ENCODE results near the gene INAFM1.

Gene INAFM1

DNA sequence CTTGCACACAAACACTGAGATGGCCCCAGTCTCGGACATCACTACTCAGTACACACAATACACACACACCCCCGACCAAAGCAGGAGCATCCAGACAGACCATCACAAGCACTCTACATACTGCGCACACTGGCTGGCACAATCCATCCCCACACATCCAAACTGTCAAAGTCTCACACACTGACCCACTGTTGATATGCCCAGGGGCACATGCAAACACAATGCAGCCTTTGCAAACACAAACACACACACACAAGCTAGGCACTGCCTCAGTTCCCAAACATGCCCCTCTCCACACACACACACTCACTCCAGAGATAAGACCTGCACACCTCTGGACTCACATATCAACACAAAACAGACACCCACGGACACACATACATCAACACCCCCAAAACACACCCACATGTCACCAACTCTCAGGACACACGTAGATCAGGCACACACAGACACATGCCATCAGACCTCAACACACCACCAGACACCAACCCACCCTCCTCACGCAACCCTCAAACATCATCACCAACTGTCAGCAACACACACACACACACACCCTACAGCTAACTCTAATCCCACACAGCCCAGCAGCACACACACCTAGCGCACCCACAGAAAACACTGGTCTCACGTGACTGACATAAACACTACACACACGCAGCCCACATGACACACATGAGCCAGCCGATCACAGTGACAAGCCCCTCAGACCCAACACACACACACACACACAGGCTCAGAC lies 45.6 kb upstream of the INAFM1 start (continued):
- TF ChIP-seq ZNF510 (tag by site-specific recombination; IDR thresholded peaks at IDR 0.05; ENCODE audit: insufficient replicate concordance) (no peak), ELK4 (IDR thresholded peaks at IDR 0.05; ENCODE audit: borderline replicate concordance, low read depth, low read length) (no peak), ZNF707 (tag by site-specific recombination; IDR thresholded peaks at IDR 0.05) (no peak), CTCF (tag by site-specific recombination; IDR thresholded peaks at IDR 0.05) (0 out of 2 replicates have a peak, but pooled peaks have one; percentile 6), ZNF623 (tag by site-specific recombination; IDR thresholded peaks at IDR 0.05) (no peak), ZNF362 (tag by site-specific recombination; IDR thresholded peaks at IDR 0.05) (no peak), ZNF341 (tag by site-specific recombination; IDR thresholded peaks at IDR 0.05; ENCODE audit: low read depth) (no peak), ZNF670 (tag by site-specific recombination; IDR thresholded peaks at IDR 0.05; ENCODE audit: low read depth) (no peak), SALL2 (tag by site-specific recombination; IDR thresholded peaks at IDR 0.05; ENCODE audit: borderline replicate concordance) (peak; percentile 71; the same call in 1 of the 2 replicates), ZBTB7A (tag by site-specific recombination; IDR thresholded peaks at IDR 0.05; ENCODE audit: low read depth) (peak; percentile 55; the same call in 1 of the 2 replicates), ZNF280D (tag by site-specific recombination; IDR thresholded peaks at IDR 0.05) (peak; percentile 91), ZNF280C (tag by site-specific recombination; IDR thresholded peaks at IDR 0.05) (no peak; the same call in 1 of the 2 replicates), KLF1 (tag by site-specific recombination; IDR thresholded peaks at IDR 0.05) (peak; percentile 62), ZNF350 (tag by site-specific recombination; IDR thresholded peaks at IDR 0.05) (no peak), YY1 (tag by site-specific recombination; IDR thresholded peaks at IDR 0.05) (no peak), ZNF548 (tag by site-specific recombination; IDR thresholded peaks at IDR 0.05) (no peak; the same call in 1 of the 2 replicates), ZNF140 (tag by site-specific recombination; IDR thresholded peaks at IDR 0.05) (no peak), ZNF324 (tag by site-specific recombination; IDR thresholded peaks at IDR 0.05) (no peak), RBAK (tag by site-specific recombination; IDR thresholded peaks at IDR 0.05) (no peak), ZNF768 (tag by site-specific recombination; IDR thresholded peaks at IDR 0.05) (no peak), ZNF37A (tag by site-specific recombination; IDR thresholded peaks at IDR 0.05) (no peak), ZNF658 (tag by site-specific recombination; IDR thresholded peaks at IDR 0.05) (no peak)
- TF ChIP-seq, protein P1, sequence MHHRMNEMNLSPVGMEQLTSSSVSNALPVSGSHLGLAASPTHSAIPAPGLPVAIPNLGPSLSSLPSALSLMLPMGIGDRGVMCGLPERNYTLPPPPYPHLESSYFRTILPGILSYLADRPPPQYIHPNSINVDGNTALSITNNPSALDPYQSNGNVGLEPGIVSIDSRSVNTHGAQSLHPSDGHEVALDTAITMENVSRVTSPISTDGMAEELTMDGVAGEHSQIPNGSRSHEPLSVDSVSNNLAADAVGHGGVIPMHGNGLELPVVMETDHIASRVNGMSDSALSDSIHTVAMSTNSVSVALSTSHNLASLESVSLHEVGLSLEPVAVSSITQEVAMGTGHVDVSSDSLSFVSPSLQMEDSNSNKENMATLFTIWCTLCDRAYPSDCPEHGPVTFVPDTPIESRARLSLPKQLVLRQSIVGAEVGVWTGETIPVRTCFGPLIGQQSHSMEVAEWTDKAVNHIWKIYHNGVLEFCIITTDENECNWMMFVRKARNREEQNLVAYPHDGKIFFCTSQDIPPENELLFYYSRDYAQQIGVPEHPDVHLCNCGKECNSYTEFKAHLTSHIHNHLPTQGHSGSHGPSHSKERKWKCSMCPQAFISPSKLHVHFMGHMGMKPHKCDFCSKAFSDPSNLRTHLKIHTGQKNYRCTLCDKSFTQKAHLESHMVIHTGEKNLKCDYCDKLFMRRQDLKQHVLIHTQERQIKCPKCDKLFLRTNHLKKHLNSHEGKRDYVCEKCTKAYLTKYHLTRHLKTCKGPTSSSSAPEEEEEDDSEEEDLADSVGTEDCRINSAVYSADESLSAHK (tag by site-specific recombination; IDR thresholded peaks at IDR 0.05) = no peak
- TF ChIP-seq, protein P2, sequence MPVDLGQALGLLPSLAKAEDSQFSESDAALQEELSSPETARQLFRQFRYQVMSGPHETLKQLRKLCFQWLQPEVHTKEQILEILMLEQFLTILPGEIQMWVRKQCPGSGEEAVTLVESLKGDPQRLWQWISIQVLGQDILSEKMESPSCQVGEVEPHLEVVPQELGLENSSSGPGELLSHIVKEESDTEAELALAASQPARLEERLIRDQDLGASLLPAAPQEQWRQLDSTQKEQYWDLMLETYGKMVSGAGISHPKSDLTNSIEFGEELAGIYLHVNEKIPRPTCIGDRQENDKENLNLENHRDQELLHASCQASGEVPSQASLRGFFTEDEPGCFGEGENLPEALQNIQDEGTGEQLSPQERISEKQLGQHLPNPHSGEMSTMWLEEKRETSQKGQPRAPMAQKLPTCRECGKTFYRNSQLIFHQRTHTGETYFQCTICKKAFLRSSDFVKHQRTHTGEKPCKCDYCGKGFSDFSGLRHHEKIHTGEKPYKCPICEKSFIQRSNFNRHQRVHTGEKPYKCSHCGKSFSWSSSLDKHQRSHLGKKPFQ (tag by site-specific recombination; IDR thresholded peaks at IDR 0.05) = no peak
- TF ChIP-seq, protein P3, sequence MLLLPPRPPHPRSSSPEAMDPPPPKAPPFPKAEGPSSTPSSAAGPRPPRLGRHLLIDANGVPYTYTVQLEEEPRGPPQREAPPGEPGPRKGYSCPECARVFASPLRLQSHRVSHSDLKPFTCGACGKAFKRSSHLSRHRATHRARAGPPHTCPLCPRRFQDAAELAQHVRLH (tag by site-specific recombination; IDR thresholded peaks at IDR 0.05) = peak; percentile 81; the same call in 1 of the 2 replicates
